ENCODE results near the gene RCE1.

Gene RCE1

GRCh38 chr11:66866007-66866406, 22.8 kb downstream of the RCE1 start:
- Histone ChIP-seq H3K4me3 (no peak overlapping the region), H3K27ac (no peak overlapping the region)

GRCh38 chr11:66866511-66866986, 23.3 kb downstream of the RCE1 start:
- no peak overlapping the region for H3K4me3 ChIP-seq
- H3K27ac ChIP-seq: no peak overlapping the region

GRCh38 chr11:66867425-66868040, 24.3 kb downstream of the RCE1 start:
- H3K27ac ChIP-seq: no peak overlapping the region

GRCh38 chr11:66868082-66868725, 25.0 kb downstream of the RCE1 start:
- Histone ChIP-seq H3K4me3 (no peak overlapping the region), H3K27ac (no peak overlapping the region)

More at GRCh38 chr11:66867425-66868040, 24.3 kb downstream of the RCE1 start:
- H3K4me3 ChIP-seq: no peak overlapping the region

- H3K27ac ChIP-seq: no peak overlapping the region
- no peak overlapping the region for H3K4me3 ChIP-seq
Measured at GRCh38 chr11:66868726-66869566, 25.7 kb downstream of the RCE1 start.

- H3K27ac ChIP-seq: no peak overlapping the region
- H3K4me3 ChIP-seq: no peak overlapping the region
Measured at GRCh38 chr11:66869567-66869870, 26.3 kb downstream of the RCE1 start.

GRCh38 chr11:66870131-66870530, 26.9 kb downstream of the RCE1 start:
- Histone ChIP-seq H3K27ac (no peak overlapping the region), H3K4me3 (no peak overlapping the region)

GRCh38 chr11:66870616-66871520, 27.6 kb downstream of the RCE1 start:
- H3K27ac ChIP-seq: no peak overlapping the region
- H3K4me3 ChIP-seq: no peak overlapping the region

GRCh38 chr11:66871521-66871901, 28.3 kb downstream of the RCE1 start:
- H3K4me3 ChIP-seq: no peak overlapping the region
- H3K27ac ChIP-seq: peak overlapping the region in 1 of 21 experiments; percentile 14

GRCh38 chr11:66874232-66874631, 31.0 kb downstream of the RCE1 start:
- Histone ChIP-seq H3K27ac (no peak overlapping the region), H3K4me3 (no peak overlapping the region)

- H3K4me3 ChIP-seq: no peak overlapping the region
- no peak overlapping the region for H3K27ac ChIP-seq
Measured at GRCh38 chr11:66875378-66875777, 32.1 kb downstream of the RCE1 start.

GRCh38 chr11:66877588-66878385, 34.5 kb downstream of the RCE1 start:
- no peak overlapping the region for H3K4me3 ChIP-seq
- peak overlapping the region in 2 of 21 experiments; percentile 12 to 59 for H3K27ac ChIP-seq

GRCh38 chr11:66878474-66878873, 35.2 kb downstream of the RCE1 start:
- Histone ChIP-seq H3K4me3 (no peak overlapping the region), H3K27ac (peak overlapping the region in 2 of 21 experiments; percentile 12 to 59)

GRCh38 chr11:66879000-66879399, 35.8 kb downstream of the RCE1 start:
- peak overlapping the region in 1 of 21 experiments; percentile 59 for H3K27ac ChIP-seq
- H3K4me3 ChIP-seq: no peak overlapping the region

GRCh38 chr11:66879583-66879982, 36.3 kb downstream of the RCE1 start:
- Histone ChIP-seq H3K27ac (peak overlapping the region in 1 of 21 experiments; percentile 27), H3K4me3 (no peak overlapping the region)

- Histone ChIP-seq H3K4me3 (no peak overlapping the region), H3K27ac (peak overlapping the region in 1 of 21 experiments; percentile 27)
Measured at GRCh38 chr11:66879999-66880398, 36.8 kb downstream of the RCE1 start.

GRCh38 chr11:66880496-66881450, 37.5 kb downstream of the RCE1 start:
- H3K27ac ChIP-seq: no peak overlapping the region

GRCh38 chr11:66881451-66881835, 38.2 kb downstream of the RCE1 start:
- H3K27ac ChIP-seq: peak overlapping the region in 1 of 21 experiments; percentile 60
- no peak overlapping the region for H3K4me3 ChIP-seq

More at GRCh38 chr11:66880496-66881450, 37.5 kb downstream of the RCE1 start:
- H3K4me3 ChIP-seq: no peak overlapping the region

Data from skin epidermis (tissue), 12 donors.